GM23248 (cell line): ENCODE measurements around the gene PSMB5. TPM values are rescaled to one million over a fixed set of nuclear protein-coding genes. Genes with fewer than 3 reads are reported as not detected.

ENCODE experiments used
- DNase-seq: peaks from one replicate; pipeline ENCODE4 v3.0.0-alpha.2; 2015
- H2AFZ ChIP-seq: fragments of 200-600 bp; sonication (generic); 2 replicates; pipeline ENCODE4 v1.6.1; 2016; ENCODE audit warnings: antibody characterized with exemption
- H3F3A ChIP-seq: fragments of 200-600 bp; sonication (generic); 2 replicates; pipeline ENCODE4 v1.6.1; 2016; ENCODE audit warnings: mild to moderate bottlenecking, antibody characterized with exemption, mixed run types; ENCODE audit not compliant: insufficient read depth
- H3K27ac ChIP-seq: fragments of 200-600 bp; sonication (generic); 2 replicates; pipeline ENCODE4 v1.5.1; 2016; ENCODE audit warnings: mild to moderate bottlenecking
- H3K27me3 ChIP-seq: fragments of 200-600 bp; sonication (generic); replicated peaks from 2 replicates; pipeline ENCODE4 v1.6.1; 2016; ENCODE audit warnings: mild to moderate bottlenecking; ENCODE audit not compliant: insufficient read depth
- H3K36me3 ChIP-seq: fragments of 200-600 bp; sonication (generic); 2 replicates; pipeline ENCODE4 v1.6.1; 2016; ENCODE audit warnings: low read depth, mild to moderate bottlenecking
- H3K4me1 ChIP-seq: fragments of 200-600 bp; sonication (generic); 2 replicates; pipeline ENCODE4 v1.6.1; 2016; ENCODE audit warnings: mild to moderate bottlenecking; ENCODE audit not compliant: insufficient read depth
- H3K4me2 ChIP-seq: fragments of 200-600 bp; sonication (generic); one replicate; pipeline ENCODE4 v1.6.1; 2016; ENCODE audit warnings: mild to moderate bottlenecking; ENCODE audit not compliant: unreplicated experiment
- H3K4me3 ChIP-seq: fragments of 200-600 bp; sonication (generic); 2 replicates; pipeline ENCODE4 v1.5.1; 2016; ENCODE audit warnings: mild to moderate bottlenecking
- H3K79me2 ChIP-seq: fragments of 200-600 bp; sonication (generic); 2 replicates; pipeline ENCODE4 v1.6.1; 2016; ENCODE audit warnings: mild to moderate bottlenecking; ENCODE audit not compliant: insufficient read depth
- H3K9ac ChIP-seq: fragments of 200-600 bp; sonication (generic); 2 replicates; pipeline ENCODE4 v1.6.1; 2016; ENCODE audit warnings: mild to moderate bottlenecking
- H3K9me2 ChIP-seq: fragments of 200-600 bp; sonication (generic); 2 replicates; pipeline ENCODE4 v1.6.1; 2016; ENCODE audit warnings: mixed run types, mild to moderate bottlenecking, moderate library complexity; ENCODE audit not compliant: insufficient read depth
- H3K9me3 ChIP-seq: fragments of 200-600 bp; sonication (generic); one replicate; pipeline ENCODE4 v1.6.1; 2017; ENCODE audit warnings: low read depth
- H4K20me1 ChIP-seq: fragments of 200-600 bp; sonication (generic); 2 replicates; pipeline ENCODE4 v1.6.0; 2016; ENCODE audit not compliant: insufficient read depth
- EZH2 ChIP-seq: fragments of 200-600 bp; sonication (generic); IDR thresholded peaks from 2 replicates; pipeline ENCODE4 v1.6.1; 2018; ENCODE audit warnings: antibody characterized with exemption, mild to moderate bottlenecking; ENCODE audit not compliant: insufficient read depth, poor library complexity, severe bottlenecking
- EZH2phosphoT487 ChIP-seq: fragments of 200-600 bp; sonication (generic); IDR thresholded peaks from 2 replicates; pipeline ENCODE4 v1.6.1; 2018; ENCODE audit warnings: antibody characterized with exemption, moderate library complexity, mild to moderate bottlenecking, low read depth; ENCODE audit not compliant: insufficient read depth
- WGBS, 2 experiments: methylation state at CpG; one replicate each; pipeline ENCODE4 v1.1.6; 2015 to 2017; ENCODE audit warnings: low lambda C conversion rate in 2 of 2, low coverage in 1 of 2; ENCODE audit errors: missing lambda C conversion rate in 2 of 2; 5-methylcytosine and 5-hydroxymethylcytosine counted together
- in situ Hi-C: fragments of 300-500 bp; cut with MboI; formaldehyde crosslinking; loops from 2 replicates; pipeline ENCODE4 v1.15.0; 2020
- polyA plus RNA-seq: library from polyadenylated mRNA; unstranded; fragments of >200 nt; fragmentation: Nextera tagmentation; extraction: Ambion mirVana; gene quantifications from 2 replicates; pipeline ENCODE4 v1.2.1, GENCODE V29; 2016
- total RNA-seq: library from RNA; depleted of rRNA; stranded (reverse); fragments of >200 nt; shearing (Covaris generic); gene quantifications from 2 replicates; pipeline ENCODE4 v1.2.3, GENCODE V29; 2014

The PSMB5 gene
- total and polyA plus RNA-seq, 2 experiments from 2014 or later = 263 to 274 TPM

DNA sequence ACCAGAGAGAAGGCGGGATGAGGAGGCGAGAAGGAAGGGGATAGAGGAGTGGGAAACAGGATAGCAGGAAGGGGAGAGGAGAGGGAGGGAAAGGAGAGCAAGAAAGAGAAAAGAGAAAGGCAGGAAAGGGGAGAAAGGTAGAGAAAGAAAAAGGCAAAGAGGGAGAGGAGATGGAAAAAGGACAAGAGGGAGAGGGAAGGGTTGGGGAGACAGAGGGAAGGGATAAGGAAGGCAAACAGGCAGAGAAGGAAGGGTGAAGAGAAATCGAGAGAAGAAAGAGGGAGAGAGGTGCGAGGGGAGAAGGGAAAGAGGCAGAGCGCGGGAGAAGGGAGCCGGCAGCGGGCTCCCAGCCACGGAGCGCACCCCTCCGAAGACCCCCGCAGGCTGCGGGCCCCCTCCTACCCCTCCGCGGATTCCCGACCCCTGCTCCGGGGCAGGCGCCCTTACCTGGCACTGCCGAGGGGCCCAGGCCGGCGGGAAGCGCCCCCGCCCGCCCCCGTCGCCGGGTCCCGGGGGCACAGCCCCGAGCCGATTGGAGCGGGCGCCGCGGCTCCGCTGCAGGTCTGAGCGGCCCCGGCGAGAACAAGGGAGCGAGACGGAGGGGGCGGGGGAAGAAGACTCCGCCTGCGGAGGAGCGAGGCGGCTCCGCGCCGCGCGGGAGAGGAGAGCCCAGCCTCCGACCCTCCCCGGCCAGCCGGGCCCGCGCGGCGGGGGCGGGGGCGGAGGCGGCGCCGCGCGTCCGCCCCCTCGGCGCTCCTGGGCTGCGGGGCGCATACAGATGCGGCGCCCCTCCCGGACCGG lies 22.5 kb upstream of the PSMB5 start, which contains the start of gene CDH24:
Gene CDH24 (minus strand): TSS at position 565 of the 801 bp plus-strand sequence. CDS start 1,787 bp downstream, outside the sequence.
- TF ChIP-seq EZH2phosphoT487 = no peak
- TF ChIP-seq EZH2 = no peak
- peaks cover 15% of the 10 kb centered on the region; the same call in 1 of the 2 replicates for H3K36me3 ChIP-seq
- H3K9me2 ChIP-seq = no peaks in the 10 kb centered on the region
- H4K20me1 ChIP-seq = no peaks in the 10 kb centered on the region
- peaks cover 17% of the 10 kb centered on the region; the same call in 1 of the 2 replicates for H3K79me2 ChIP-seq
- H3K9me3 ChIP-seq = no peaks in the 10 kb centered on the region
- H3F3A ChIP-seq = peaks cover 22% of the 10 kb centered on the region
- peak within 1 kb of the TSS; percentile 39; the same call in 1 of the 2 replicates for H3K27ac ChIP-seq
- H3K27me3 ChIP-seq = no peaks in the 10 kb centered on the region
- peak; percentile 88 for DNase-seq
- peak within 1 kb of the TSS; percentile 63 for H2AFZ ChIP-seq
- peaks cover 17% of the 10 kb centered on the region for H3K4me1 ChIP-seq
- H3K9ac ChIP-seq = peak within 1 kb of the TSS; percentile 68
- in situ Hi-C loops = no loop called here
- WGBS, 2 experiments = 4 to 8% methylated on average over 15 to 53 of the region's 73 CpGs
- peak within 1 kb of the TSS; percentile 72 for H3K4me3 ChIP-seq
- H3K4me2 ChIP-seq = peak within 1 kb of the TSS; percentile 84

DNA sequence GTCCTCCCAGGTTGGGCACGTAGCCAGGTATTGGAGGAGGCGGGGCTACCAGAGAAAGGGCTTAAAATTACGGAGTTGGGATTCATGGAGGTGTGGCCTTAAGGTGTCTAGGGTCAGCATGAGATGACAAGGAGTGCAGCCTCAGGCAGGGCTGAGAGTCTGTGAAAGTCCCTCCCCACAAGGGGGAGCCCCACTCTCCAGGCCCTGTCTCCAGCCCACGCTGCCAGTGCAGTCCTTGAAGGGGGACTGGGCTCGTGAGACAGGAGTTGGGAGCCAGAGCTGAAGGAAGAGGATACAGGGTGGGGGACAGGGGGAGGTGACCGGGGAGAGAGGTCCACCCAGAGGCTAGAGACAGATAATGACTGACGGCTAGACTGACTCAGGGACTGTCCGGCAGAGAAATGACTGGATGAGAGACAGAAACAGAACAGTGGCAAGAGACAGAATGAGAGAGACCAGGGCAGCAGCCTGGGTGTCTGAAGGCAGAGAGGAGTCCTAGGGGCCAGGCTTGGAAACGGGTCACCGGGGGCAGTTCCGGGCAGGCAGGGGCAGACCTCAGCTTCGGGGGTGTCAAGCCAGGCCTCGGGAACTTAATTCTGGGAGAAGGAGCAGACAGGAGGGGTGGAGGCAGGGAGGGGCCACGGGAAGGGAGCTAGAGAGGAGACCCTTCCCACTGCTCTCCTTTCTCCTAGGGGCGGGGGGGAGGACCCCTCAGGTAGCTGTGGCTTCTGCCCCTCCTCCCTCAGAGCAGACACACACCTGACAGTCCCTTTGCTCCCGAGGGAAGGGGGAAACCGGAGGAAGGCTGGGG lies 21.6 kb upstream of the PSMB5 start:
- peak overlapping the region; percentile 72 for H3K4me3 ChIP-seq
- in situ Hi-C loops = no loop called here
- H3K79me2 ChIP-seq = peaks cover 14% of the 10 kb centered on the region; the same call in 1 of the 2 replicates
- peaks cover 22% of the 10 kb centered on the region for H3F3A ChIP-seq
- peak overlapping the region; percentile 76 for H3K4me2 ChIP-seq
- H3K36me3 ChIP-seq = peaks cover 15% of the 10 kb centered on the region; the same call in 1 of the 2 replicates
- peak; percentile 81 for DNase-seq
- H3K9me3 ChIP-seq = no peaks in the 10 kb centered on the region
- H3K9me2 ChIP-seq = no peaks in the 10 kb centered on the region
- TF ChIP-seq EZH2 (no peak), EZH2phosphoT487 (no peak)
- H3K4me1 ChIP-seq = peaks cover 10% of the 10 kb centered on the region
- peak overlapping the region; percentile 62; the same call in 1 of the 2 replicates for H3K9ac ChIP-seq
- H3K27me3 ChIP-seq = no peaks in the 10 kb centered on the region
- WGBS, 2 experiments = 15 to 17% methylated on average over 15 to 17 of the region's 17 CpGs
- no peak overlapping the region for H3K27ac ChIP-seq
- H2AFZ ChIP-seq = peak overlapping the region; percentile 63
- no peaks in the 10 kb centered on the region for H4K20me1 ChIP-seq

DNA sequence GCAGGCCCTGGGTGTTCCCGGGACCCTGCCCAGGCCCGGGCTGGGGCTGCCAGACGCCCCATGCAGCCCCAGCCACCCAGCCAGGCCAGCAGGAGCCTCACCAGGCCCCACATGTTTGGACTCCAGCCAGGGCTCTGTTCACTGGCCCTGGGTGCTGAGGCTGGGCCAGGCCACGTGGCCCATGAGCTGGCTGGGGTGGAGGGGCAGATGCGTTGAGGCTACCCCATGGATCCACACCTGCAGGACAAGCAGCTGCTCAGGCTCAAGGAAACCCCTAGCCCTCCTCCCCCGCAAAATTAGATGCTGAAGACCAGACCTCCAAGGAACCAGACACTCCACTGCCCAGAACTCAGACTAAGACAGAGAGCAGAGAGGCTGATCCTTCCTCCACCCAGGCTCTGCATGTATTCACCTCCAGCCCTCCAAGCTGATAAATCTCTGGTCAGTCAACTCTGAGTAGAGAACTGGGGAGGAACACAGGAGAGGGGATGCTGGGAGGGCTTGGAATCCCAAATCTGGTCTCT lies 21.0 kb upstream of the PSMB5 start:
- in situ Hi-C loops = no loop called here
- DNase-seq = peak; percentile 53
- no peak overlapping the region for H3K4me2 ChIP-seq

DNA sequence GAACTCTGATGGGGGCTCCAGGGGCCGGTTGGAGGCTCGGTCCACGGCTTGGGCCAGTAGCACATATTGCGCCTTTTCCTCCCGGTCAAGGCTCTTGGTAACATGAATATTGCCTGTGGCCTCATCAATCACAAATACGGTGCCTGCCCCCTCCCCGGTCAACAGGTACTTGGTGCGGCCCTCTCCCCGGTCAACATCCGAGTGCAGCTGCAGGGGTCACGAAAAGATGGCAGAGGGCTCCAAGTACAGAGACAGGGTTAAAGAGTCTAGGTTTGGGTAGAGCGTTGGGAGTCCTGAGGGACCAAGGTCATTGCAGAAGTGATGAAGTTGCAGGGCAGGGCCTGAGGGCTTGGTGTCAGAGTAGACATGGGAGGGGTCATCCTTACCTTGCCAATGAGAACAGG lies 20.4 kb upstream of the PSMB5 start:
- no peak overlapping the region for H2AFZ ChIP-seq
- peaks cover 4% of the 10 kb centered on the region; the same call in 1 of the 2 replicates for H3K36me3 ChIP-seq
- H3K27me3 ChIP-seq = no peaks in the 10 kb centered on the region
- no peaks in the 10 kb centered on the region for H3K9me2 ChIP-seq
- H4K20me1 ChIP-seq = no peaks in the 10 kb centered on the region
- no peak overlapping the region for H3K4me3 ChIP-seq
- no peak overlapping the region for H3K9ac ChIP-seq
- H3K4me1 ChIP-seq = peaks cover 10% of the 10 kb centered on the region
- H3K79me2 ChIP-seq = 0 out of 2 replicates have a peak, but pooled peaks cover 2% of the 10 kb centered on the region
- no peaks in the 10 kb centered on the region for H3K9me3 ChIP-seq
- H3K27ac ChIP-seq = no peak overlapping the region
- in situ Hi-C loops = no loop called here
- TF ChIP-seq EZH2phosphoT487 (no peak), EZH2 (no peak)
- H3F3A ChIP-seq = peaks cover 12% of the 10 kb centered on the region
- DNase-seq = no peak
- WGBS, 2 experiments = 93% methylated on average over 12 of the region's 12 CpGs
- H3K4me2 ChIP-seq = no peak overlapping the region

More for the DNA sequence above, 21.0 kb upstream of the PSMB5 start:
- Histone ChIP-seq H3K4me1 (peaks cover 10% of the 10 kb centered on the region), H2AFZ (no peak overlapping the region), H3K36me3 (peaks cover 10% of the 10 kb centered on the region; the same call in 1 of the 2 replicates), H4K20me1 (no peaks in the 10 kb centered on the region), H3K79me2 (peaks cover 8% of the 10 kb centered on the region; the same call in 1 of the 2 replicates), H3K27ac (no peak overlapping the region), H3K9me2 (no peaks in the 10 kb centered on the region), H3K9ac (no peak overlapping the region), H3K4me3 (no peak overlapping the region), H3F3A (peaks cover 17% of the 10 kb centered on the region), H3K9me3 (no peaks in the 10 kb centered on the region), H3K27me3 (no peaks in the 10 kb centered on the region)
- 58 to 64% methylated on average over 6 of the region's 6 CpGs for WGBS, 2 experiments
- no peak for TF ChIP-seq EZH2
- no peak for TF ChIP-seq EZH2phosphoT487
